HK-2 (cell line): Measurements from ENCODE around the gene PTH1R.

ENCODE experiments used
- DNase-seq: peaks from one replicate; pipeline ENCODE4 v3.0.0-alpha.2; 2018; ENCODE audit not compliant: unreplicated experiment

The PTH1R gene

DNA sequence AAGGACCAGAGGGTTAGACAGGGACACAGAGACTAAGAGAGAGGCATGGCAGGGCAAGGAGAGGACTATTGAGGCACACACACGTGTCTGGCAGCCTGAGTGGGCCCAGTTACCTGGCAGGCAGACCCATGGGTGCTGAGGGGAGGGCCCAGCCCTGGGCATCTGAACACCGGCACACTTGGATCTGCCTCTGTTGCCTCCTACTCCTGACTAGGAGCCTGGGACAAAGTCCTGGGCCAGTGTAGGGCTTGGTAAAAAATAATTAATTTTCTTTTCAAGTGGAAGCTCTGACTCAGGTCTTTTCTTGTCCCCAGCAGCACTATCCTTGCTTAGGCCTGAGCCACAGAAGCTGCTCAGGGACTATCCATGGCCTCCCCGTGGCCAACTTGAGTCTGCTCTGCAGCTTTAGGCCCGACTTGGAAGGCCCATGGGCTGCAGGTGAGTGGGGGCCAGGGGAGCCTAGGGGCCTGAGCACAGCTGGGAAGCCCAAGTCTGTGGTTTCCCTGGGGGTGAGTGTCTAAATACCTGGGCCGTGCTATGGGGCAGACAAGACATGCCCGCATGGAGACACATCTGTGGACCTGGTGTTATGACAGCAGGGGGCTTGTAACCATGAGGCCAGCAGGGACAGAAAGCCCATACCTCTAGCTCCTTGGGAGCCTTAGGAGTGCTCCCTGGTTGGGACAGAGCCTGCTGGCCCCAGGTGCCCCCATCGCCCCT lies at the start of gene PTH1R:
Gene PTH1R, plus strand, starts transcription at position 316 of the 720 bp plus-strand sequence. CDS start 5,839 bp downstream, outside the sequence.
- DNase-seq, result no peak

DNA sequence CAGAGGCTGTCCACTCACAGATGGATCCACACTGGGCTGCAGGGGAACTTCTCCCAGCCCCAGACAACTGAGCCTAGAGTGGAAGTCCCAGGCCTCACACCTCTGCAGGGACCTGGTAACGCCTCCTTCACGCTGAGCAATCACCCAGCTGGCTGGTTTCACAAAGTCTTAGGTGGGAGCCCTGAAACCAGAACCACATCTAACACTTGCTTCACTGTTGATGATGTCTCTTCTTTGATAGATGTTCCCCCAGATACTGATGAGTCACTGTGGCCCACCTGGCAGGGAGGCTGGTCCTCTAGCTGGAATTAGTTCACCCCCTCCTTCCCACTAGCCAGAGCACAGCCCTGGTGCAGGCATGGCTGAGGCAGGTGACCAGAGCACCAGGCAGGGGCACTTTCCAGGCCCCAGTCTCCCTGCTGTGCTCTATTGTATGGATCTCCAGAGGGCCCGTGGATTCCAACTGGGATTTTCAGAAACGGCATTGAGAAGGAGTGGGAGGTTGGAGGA lies 47.8 kb upstream of the PTH1R start:
- DNase-seq, result no peak

GRCh38 chr3:46830801-46831200 lies 46.7 kb upstream of the PTH1R start:
- no peak for DNase-seq

- no peak for DNase-seq
Observed at GRCh38 chr3:46831316-46831715, 46.2 kb upstream of the PTH1R start.

- DNase-seq, result no peak
Observed at GRCh38 chr3:46831841-46832240, 45.7 kb upstream of the PTH1R start.

DNA sequence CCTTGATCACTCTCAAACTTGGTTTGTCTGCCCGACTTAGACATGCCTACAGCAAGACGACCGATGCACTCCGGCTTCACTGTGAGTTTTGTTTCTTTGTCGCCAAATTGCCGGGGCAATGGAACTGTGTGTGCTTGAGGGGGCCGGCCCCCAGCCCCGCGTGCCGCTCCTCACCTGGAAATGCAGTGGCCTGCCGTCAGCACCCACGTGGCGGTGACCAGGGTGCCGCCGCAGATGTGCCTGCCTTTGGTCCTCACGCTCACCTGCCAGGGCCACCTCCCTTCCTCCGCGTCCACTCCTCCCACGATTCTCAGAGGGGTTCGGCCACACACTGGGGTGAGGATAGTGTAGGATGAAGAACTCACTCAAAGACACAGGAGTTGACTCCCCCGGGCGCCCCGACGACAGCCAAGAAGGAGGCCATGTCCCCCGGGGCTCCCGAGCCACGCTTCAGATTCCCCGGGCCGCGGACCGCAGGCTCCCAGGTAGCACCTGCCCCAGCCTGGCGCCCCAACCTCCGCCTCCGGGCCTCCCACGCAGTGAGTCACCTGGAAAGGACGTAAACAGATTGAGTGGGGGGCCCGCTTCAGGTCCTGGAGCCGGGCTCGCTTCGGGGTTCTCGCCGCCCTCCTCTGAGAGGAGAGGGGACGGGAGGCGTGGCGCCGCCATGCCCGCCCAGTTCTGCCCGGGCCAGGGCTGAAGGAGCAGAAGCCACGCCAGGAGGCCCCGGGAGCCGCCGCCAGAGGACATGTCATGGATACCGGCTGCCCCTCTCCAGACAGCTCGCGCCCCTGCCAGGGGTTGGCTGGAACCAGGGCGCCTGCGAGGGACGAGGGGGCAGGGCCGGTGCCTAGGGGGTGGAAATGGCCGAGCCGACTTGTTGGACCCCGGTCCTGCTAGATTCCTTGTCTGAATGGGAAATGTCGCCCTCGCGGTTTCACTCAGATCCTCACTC lies 43.9 kb upstream of the PTH1R start:
- DNase-seq, result no peak

- no peak for DNase-seq
Observed at GRCh38 chr3:46835054-46835453, 42.5 kb upstream of the PTH1R start.

DNA sequence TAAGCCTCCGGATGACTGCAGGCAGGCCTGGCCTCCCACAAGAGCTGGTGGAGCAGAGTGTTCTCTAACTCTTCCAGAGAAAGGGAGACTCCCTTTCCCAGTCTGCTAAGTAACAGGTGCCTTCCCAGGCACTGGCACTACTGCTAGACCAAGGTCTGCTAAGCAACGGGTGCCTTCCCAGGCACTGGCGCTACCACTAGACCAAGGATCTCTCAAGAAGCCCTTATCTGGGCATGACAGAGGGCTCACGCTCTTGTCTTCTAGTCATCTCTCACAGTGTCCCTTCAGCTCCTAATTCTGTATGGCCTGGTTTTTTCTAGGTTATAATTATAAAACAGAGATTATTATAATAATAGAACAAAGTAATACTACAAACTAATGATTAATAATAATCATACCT lies 42.0 kb upstream of the PTH1R start:
- no peak for DNase-seq

GRCh38 chr3:46838301-46838700 lies 39.2 kb upstream of the PTH1R start:
- DNase-seq, result no peak

DNA sequence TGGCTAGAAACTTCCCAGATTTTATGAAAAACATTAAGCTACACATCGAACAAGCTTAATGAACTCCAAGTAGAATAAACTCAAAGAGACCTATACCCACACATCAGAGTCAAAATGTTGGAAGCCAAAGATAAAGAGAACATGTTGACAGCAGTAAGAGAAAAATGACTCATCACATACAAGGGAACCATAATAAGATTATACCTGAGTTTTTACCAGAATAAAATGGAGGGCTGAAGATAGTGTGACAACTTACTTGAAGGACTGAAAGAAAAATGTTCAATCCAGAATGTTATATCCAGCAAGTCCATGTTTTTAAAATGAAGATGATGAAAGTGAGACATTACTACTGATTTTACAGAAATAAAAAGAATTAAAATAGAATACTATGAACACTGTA lies 37.0 kb upstream of the PTH1R start:
- DNase-seq, result no peak

DNA sequence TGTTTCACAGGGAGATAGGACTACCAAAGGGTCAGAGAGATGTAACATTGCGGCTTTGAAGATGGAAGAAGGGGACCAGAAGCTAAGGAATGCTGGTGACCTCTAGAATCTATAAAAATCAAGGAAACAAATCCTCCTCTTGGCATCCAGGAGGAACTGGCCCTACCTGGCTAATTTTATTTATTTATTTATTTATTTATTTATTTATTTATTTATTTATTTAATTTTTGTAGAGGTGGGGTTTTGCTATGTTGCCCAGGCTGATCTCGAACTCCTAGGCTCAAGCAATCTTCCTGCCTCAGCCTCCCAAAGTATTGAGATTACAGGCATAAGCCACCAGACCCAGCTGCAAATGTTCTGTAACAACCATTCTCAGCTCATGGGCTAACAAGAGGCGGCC lies 34.0 kb upstream of the PTH1R start:
- no peak for DNase-seq

- no peak for DNase-seq
Observed at GRCh38 chr3:46844397-46844796, 33.1 kb upstream of the PTH1R start.

DNA sequence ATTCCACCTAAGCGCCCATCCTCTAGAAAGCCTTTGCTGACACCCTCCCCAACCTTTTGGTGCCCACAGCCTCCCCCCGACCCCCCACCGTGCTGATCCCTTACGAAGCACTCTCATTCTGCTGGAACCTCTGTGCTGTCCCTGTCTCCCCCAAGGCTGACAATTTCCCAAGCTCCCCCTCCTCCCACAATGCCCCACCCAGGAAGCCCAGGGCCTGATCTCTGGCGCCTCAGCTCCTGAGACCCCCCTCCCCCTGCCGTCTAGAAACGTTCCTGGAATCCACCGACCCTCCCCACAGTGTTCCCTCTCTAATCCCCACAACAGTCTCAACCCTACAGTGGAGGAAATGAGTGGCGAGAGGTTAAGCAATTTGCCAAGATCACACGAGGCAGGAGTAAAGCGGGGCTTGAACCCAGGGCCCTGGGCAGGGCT lies 32.6 kb upstream of the PTH1R start:
- no peak for DNase-seq

- no peak for DNase-seq
Observed at GRCh38 chr3:46845397-46845859, 32.1 kb upstream of the PTH1R start.

DNA sequence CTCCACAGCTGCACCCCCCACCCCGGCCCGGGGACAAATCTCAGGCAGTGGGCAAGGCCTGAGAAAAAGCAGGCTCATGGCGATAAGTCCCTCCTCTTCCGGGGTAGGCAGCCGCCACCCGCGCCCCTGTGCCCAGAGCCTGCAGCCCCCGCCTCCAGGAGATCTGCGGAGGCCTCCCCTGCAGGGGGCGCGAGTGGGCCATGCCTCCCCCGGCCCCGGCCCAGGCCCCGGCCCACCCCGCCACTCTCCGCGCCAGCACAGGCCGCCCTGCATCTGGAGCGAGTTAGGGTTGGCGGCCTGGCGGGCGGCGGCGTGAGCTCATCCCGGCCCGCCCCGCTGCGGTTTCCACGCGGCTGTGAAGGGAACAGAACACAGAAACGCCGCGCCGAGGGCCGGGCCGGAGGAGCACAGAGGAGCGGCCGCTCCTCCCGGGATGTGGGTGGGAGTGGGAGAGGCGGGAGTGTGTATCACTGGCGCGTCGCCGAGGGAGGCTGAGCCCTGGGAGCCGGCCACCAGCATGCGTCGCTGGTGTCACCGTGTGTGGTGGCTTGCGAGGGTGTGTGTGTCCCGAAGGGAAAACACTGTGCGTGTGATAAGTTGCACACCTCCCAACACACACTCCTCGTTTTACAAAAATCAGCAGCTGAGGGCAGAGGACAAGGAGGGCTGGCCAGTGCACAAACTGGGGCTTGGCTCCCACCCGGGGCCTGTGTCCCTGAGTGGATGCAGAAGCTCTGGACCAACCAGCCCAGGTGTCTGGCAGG lies 31.5 kb upstream of the PTH1R start:
- peak; percentile 37 for DNase-seq

DNA sequence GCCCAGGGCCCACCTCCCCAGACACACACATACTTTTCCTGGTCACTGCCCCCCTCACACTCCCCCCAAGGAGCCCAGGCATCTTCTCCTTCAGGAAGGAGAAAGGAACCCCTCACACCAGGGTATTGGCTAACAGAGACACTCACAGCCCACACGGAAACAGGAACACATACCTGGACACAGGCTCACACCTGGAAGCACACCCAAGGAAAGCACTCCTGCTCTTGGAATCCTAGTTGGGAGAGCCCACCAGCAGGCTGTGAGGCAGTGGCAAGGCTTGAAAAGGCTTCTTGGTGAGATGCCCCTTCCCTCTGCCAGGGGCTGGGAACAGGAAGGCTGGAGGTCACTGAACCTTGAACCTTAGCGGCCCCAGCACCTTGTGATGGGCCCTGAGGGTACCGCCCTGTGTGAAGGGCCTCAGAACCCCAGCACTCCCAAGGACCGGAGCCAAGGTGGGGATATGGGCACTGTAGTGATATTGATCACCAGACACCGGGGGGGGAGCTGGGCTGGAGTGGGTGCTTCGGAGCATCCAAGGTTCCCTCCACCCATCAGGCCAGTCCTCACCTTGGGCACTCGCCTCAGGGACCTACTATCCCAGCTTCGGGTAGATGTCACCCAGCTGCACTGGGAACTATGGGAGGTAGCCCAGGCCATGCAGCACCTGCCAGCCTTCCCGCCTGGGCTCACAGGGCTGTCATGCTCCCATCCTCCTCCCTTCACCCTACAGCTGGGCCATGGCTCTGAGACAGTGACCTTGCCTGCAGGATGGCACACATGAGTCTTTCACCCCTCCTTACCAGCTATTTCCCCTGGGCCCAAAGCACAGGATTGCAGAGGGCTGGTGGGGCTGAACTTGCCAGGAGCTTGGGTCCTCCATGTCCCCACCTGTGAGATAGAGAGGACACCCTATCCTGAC lies 30.6 kb upstream of the PTH1R start:
- DNase-seq, result no peak

DNA sequence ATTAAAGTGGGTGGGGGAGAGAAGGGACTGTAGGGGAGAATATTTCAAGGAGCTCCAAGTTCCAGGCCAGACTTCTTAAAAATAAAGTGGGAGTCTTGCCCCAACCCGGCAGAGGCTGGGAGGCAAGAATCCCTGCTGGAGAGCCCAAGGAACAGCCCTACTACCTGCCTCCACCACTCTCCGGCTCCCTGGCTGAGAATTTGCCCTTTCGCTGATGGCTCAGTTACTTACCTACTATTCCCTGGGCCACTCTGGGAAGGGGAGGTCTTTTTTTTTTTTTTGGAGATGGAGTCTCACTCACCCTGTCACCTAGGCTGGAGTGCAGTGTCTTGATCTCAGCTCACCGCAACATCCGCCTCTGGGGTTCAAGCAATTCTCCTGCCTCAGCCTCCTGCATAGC lies 29.8 kb upstream of the PTH1R start:
- no peak for DNase-seq

GRCh38 chr3:46848271-46849044 lies 29.1 kb upstream of the PTH1R start:
- no peak for DNase-seq

DNA sequence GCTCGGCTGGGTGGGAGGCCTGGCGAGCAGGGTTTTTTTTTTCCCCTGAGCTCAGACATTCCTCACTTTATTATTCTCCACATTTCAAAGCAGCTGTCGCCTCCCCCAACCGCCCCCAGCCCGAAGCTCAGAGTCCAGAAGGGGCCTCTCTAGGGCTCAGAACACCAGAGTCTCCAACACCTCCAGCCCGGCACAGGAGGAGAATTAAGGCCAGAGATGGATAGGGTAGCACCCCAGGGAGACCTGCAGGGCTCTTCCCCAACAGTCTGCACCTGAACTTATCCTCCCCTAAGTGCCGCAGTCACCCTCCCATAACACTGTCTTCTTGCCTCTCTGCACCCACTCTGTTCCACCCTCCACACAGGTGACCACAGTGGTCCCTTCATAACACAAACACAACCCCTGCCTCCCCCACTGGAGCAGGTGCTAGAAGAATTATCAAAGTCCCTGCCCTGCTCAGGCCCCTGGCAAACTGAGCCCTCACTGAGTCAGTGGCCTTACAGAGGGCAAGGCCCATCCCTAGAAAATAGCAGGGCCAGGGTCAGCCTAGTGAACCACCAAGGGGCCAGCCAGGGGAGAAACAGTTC lies 28.4 kb upstream of the PTH1R start:
- no peak for DNase-seq
